Stomach (tissue), 9 donors: ENCODE data around the gene SLC25A12. TPM values are rescaled to one million over a fixed set of nuclear protein-coding genes. Genes with fewer than 3 reads are reported as not detected.
"Not testable (repeated sequence)": the region's sequence is repeated elsewhere in the genome, so short reads cannot be mapped to it uniquely, and the experiment has no call there.

Experiments
- DNase-seq, 2 donors: peaks; one replicate each; pipeline versions ENCODE4 v3.0.0 to v3.0.0-alpha.2; 2013 to 2019
- H3K27ac ChIP-seq, 5 donors: fragments of 200-600 bp in 4 of 5; sonication (generic) in 4 of 5; one replicate each; pipeline ENCODE4 v1.5.1; 2013 to 2019; ENCODE audit warnings: mild to moderate bottlenecking in 1 of 5, moderate library complexity in 1 of 5
- H3K27me3 ChIP-seq, 3 donors: fragments of 200-600 bp; sonication (generic); one replicate each; pipeline ENCODE4 v1.5.1; 2017 to 2019; ENCODE audit warnings: mixed run types in 1 of 3
- H3K36me3 ChIP-seq, 4 donors: fragments of 200-600 bp; sonication (generic); 1 replicate in 3 of 4; 2 replicates in 1 of 4; pipeline ENCODE4 v1.5.1; 2016 to 2019
- H3K4me1 ChIP-seq, 4 donors: fragments of 200-600 bp; sonication (generic); one replicate each; pipeline ENCODE4 v1.5.1; 2016 to 2019
- H3K4me3 ChIP-seq, 4 donors: fragments of 200-600 bp; sonication (generic) in 3 of 4; one replicate each; pipeline ENCODE4 v1.5.1; 2016 to 2019; ENCODE audit warnings: mild to moderate bottlenecking in 1 of 4
- H3K9me3 ChIP-seq, 4 donors: fragments of 200-600 bp; sonication (generic); one replicate each; pipeline ENCODE4 v1.5.1; 2016 to 2019
- CTCF ChIP-seq, 7 experiments: fragments of 450-650 bp in 4 of 7; fragments of 200-600 bp in 3 of 7; sonication (generic) in 3 of 7; IDR thresholded peaks; one replicate each; pipeline ENCODE4 v1.5.1; 2016 to 2019; ENCODE audit warnings: antibody characterized with exemption in 7 of 7, control low read depth in 2 of 7, mild to moderate bottlenecking in 1 of 7
- EP300 ChIP-seq: sonication (generic); formaldehyde crosslinking; IDR thresholded peaks from one replicate; pipeline ENCODE4 v1.6.1; 2017; ENCODE audit warnings: antibody characterized with exemption
- POLR2A ChIP-seq, 4 donors: fragments of 450-650 bp; IDR thresholded peaks; one replicate each; pipeline ENCODE4 v1.6.1; 2016; ENCODE audit warnings: antibody characterized with exemption in 4 of 4, control low read depth in 2 of 4, mild to moderate bottlenecking in 1 of 4, moderate library complexity in 1 of 4
- POLR2AphosphoS5 ChIP-seq, 3 donors: sonication (generic); formaldehyde crosslinking; IDR thresholded peaks; one replicate each; pipeline ENCODE4 v1.6.1; 2016; ENCODE audit warnings: antibody characterized with exemption in 3 of 3
- WGBS, 5 donors: extraction: QIAGEN DNeasy Blood & Tissue Kit in 3 of 5; methylation state at CpG; one replicate each; pipeline versions ENCODE4 v1.1.5 to v1.1.7; 2013 to 2018; 5-methylcytosine and 5-hydroxymethylcytosine counted together
- intact Hi-C: fragments of 100-400 bp; cut with DNase I; formaldehyde crosslinking; loops from one replicate; pipeline ENCODE4 v1.15.1; 2023; ENCODE audit warnings: low total_unique reads
- polyA plus RNA-seq, 3 donors: library from polyadenylated mRNA; stranded (reverse); fragments of 200-250 nt; gene quantifications; one replicate each; pipeline ENCODE4 v1.2.3, GENCODE V29; 2013
- total RNA-seq, 5 donors: library from RNA; depleted of rRNA; stranded (reverse); fragments of >200 nt; gene quantifications; one replicate each; pipeline versions ENCODE4 v1.1.0 to v1.2.3, GENCODE V29; 2014 to 2016
- donor health status: healthy with polysubstance abuse.
- donor health status: Bipolar disorder and iron deficiency.
- donor health status: healthy.

Gene SLC25A12
- total and polyA plus RNA-seq, 8 donors = 10.1 to 53.6 (median 20.3) TPM

GRCh38 chr2:171813126-171813525 is 80.9 kb downstream of the SLC25A12 start:
- H3K4me3 ChIP-seq = no peak overlapping the region
- no peaks in the 10 kb centered on the region for H3K27me3 ChIP-seq
- no peaks in the 10 kb centered on the region for H3K9me3 ChIP-seq
- TF ChIP-seq EP300 (no peak), CTCF (IDR thresholded peaks at IDR 0.05) (no peak), POLR2A (IDR thresholded peaks at IDR 0.05) (no peak), POLR2AphosphoS5 (IDR thresholded peaks at IDR 0.05) (no peak)
- 85 to 94% (median 88%) methylated on average over 3 of the region's 3 CpGs for WGBS, 5 donors
- intact Hi-C loops = loop anchor here (10.0 kb wide), 1 partner anchor 292 kb away; the partner anchor contains the start of gene DLX2
- H3K36me3 ChIP-seq = peaks cover 5 to 33% (median 23%) of the 10 kb centered on the region in 4 donors
- peaks cover 0 to 18% (median 7%) of the 10 kb centered on the region in 4 donors for H3K4me1 ChIP-seq
- DNase-seq = no peak
- no peak overlapping the region for H3K27ac ChIP-seq

GRCh38 chr2:171811245-171811628 is 82.8 kb downstream of the SLC25A12 start:
- peak in 1 of 2 donors; percentile 62 for DNase-seq
- WGBS, 5 donors = 14 to 43% (median 22%) methylated on average over 4 of the region's 4 CpGs
- H3K4me1 ChIP-seq = peaks cover 0 to 22% (median 9%) of the 10 kb centered on the region in 4 donors
- no peaks in the 10 kb centered on the region for H3K9me3 ChIP-seq
- H3K27me3 ChIP-seq = no peaks in the 10 kb centered on the region
- no peak overlapping the region for H3K27ac ChIP-seq
- intact Hi-C loops = loop anchor here (10.0 kb wide), 1 partner anchor 294 kb away; the partner anchor contains the start of gene DLX2
- TF ChIP-seq EP300 = no peak
- peak in 4 of 7 experiments; percentile 14 to 61 (median 31) for TF ChIP-seq CTCF (IDR thresholded peaks at IDR 0.05)
- TF ChIP-seq POLR2A (IDR thresholded peaks at IDR 0.05) = no peak
- TF ChIP-seq POLR2AphosphoS5 (IDR thresholded peaks at IDR 0.05) = peak in 1 of 3 donors; percentile 32
- no peak overlapping the region for H3K4me3 ChIP-seq
- peaks cover 5 to 38% (median 26%) of the 10 kb centered on the region in 4 donors for H3K36me3 ChIP-seq

GRCh38 chr2:171810422-171811244 is 83.4 kb downstream of the SLC25A12 start:
- no peak overlapping the region for H3K4me3 ChIP-seq
- H3K27ac ChIP-seq = no peak overlapping the region
- 58 to 67% (median 59%) methylated on average over 5 of the region's 5 CpGs for WGBS, 5 donors
- peak in 1 of 2 donors; percentile 68 for DNase-seq
- H3K4me1 ChIP-seq = peaks cover 0 to 22% (median 9%) of the 10 kb centered on the region in 4 donors
- intact Hi-C loops = loop anchor here (10.0 kb wide), 1 partner anchor 294 kb away; the partner anchor contains the start of gene DLX2
- H3K36me3 ChIP-seq = peaks cover 5 to 44% (median 31%) of the 10 kb centered on the region in 4 donors
- TF ChIP-seq CTCF (IDR thresholded peaks at IDR 0.05) (no peak), POLR2A (IDR thresholded peaks at IDR 0.05) (no peak), POLR2AphosphoS5 (IDR thresholded peaks at IDR 0.05) (no peak), EP300 (no peak)
- no peaks in the 10 kb centered on the region for H3K27me3 ChIP-seq
- no peaks in the 10 kb centered on the region for H3K9me3 ChIP-seq

DNA sequence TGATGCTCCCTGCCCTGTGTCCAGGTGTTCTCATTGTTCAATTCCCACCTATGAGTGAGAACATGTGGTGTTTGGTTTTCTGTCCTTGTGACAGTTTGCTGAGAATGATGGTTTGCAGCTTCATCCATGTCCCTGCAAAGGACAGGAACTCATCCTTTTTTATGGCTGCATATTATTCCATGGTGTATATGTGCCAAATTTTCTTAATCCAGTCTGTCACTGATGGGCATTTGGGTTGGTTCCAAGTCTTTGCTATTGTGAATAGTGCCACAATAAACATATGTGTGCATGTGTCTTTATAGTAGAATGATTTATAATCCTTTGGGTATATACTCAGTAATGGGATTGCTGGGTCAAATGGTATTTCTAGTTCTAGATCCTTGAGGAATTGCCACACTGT is 85.2 kb downstream of the SLC25A12 start:
- H3K4me3 ChIP-seq, H3K27ac ChIP-seq, H3K27me3 ChIP-seq, intact Hi-C loops, DNase-seq, H3K9me3 ChIP-seq: not testable (repeated sequence)
- Histone ChIP-seq H3K4me1 (peaks cover 0 to 12% (median 4%) of the 10 kb centered on the region in 4 donors), H3K36me3 (peaks cover 5 to 58% (median 35%) of the 10 kb centered on the region in 4 donors)
